Fibroblast of pulmonary artery (primary cell): ENCODE data around the gene ZSWIM4.
A peak's percentile ranks its signal among the peaks of the same experiment; 100 is the strongest.

Source experiments
- DNase-seq: peaks from one replicate; pipeline ENCODE4 v3.0.0-alpha.2; 2010; ENCODE audit warnings: low read depth
- H3K4me3 ChIP-seq: replicated peaks from 2 replicates; pipeline ENCODE4 v1.5.1; 2011; ENCODE audit warnings: low read depth, mild to moderate bottlenecking, control low read depth, low read length, moderate library complexity
- CTCF ChIP-seq: IDR thresholded peaks from 2 replicates; pipeline ENCODE4 v1.5.1; 2011; ENCODE audit warnings: mild to moderate bottlenecking, control low read depth, low read length, inconsistent platforms; ENCODE audit errors: missing control alignments

The ZSWIM4 gene

GRCh38 chr19:13864667-13865570 lies 69.7 kb downstream of the ZSWIM4 start:
- peak overlapping the region; percentile 45 for H3K4me3 ChIP-seq
- TF ChIP-seq CTCF, result no peak
- no peak for DNase-seq

DNA sequence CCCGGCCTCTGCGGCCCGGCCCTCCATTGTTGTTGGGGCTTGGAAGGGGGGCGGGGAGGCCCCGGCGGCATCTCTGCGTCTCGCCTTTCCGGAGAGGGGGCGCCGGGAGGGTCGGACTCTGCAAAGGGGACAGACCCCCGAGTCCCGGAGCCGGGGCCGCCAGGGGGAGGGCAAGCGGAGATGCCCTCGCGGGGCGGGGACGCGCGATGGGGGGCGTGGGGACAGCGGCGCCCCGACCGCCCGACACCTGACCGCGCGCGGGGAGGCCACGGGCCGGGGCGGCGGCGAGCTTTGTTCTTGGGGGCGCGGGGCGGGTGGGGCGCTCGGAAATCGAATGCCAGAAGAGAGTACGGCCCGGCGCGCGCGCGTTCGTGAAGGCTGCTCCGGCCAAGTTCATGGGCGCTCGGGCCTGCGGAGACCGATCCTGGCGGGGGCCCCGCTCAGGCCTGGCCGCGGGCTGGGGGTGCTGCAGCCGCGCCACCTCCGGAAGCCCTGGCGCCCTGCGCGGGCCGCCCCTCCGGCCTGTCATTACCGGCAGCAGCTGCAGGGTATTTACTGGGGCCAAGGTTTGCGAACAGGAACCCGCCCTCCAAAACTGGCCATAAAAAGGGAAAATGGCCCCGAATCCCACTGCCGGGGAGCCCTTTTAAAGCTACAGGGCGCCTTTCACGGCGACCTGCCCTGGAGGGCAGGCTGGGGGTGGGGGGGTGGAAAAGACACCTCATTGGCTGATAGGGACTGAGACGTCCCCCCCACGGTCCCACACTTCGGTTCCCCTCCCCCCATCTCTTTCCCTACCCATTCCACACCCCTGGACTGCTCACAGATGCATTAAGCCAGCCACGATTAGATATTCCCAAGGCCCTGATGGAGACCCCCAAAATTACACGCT lies 70.6 kb downstream of the ZSWIM4 start:
- DNase-seq, result no peak
- H3K4me3 ChIP-seq, result peak overlapping the region; percentile 45
- TF ChIP-seq CTCF, result no peak

DNA sequence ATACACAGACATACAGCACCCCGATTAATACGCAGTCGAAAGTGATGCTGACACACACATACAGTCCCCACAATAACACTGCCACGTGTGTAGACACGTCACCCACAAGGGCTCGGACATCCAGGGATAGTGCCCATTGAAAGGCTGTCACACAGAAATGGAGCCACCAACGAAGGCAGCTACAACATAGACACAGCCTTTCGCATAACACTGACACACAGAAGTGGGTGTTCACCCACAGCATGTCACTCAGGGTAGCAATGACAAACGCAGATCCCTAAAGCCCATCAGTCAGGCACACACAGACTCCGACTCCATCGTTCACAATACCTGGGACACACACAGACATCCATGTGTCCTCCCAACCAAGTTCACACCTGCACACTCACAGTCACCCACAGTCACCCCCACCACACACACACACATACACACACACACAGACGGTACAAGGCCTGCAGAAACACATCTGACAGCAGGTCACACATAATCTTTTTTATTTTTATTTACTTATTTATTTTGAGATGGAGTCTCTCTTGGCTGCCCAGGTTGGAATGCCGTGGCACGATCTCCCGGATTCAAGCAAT lies 71.3 kb downstream of the ZSWIM4 start:
- peak overlapping the region; percentile 45 for H3K4me3 ChIP-seq

DNA sequence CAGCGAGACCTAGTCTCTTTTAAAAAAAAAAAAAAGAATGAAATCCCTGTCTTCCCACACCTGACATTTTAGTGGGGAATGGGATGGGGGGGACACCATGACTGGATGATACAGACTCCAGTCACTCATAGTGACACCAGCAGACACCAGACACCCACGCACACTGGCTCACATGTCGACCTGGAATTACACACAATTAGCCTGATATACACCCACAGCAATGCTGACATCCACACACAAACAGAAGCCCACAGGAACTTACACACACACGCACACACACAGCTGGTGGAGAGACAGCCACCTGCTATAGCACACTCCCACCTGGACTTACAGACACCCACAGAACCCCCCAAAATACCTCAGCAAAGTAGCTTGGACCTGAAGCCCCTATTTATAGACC lies 73.4 kb downstream of the ZSWIM4 start:
- TF ChIP-seq CTCF, result no peak
- H3K4me3 ChIP-seq, result no peak overlapping the region
- DNase-seq, result no peak

More for the DNA sequence above, 71.3 kb downstream of the ZSWIM4 start:
- no peak for DNase-seq
- TF ChIP-seq CTCF, result no peak

- TF ChIP-seq CTCF, result no peak
- DNase-seq, result no peak
- no peak overlapping the region for H3K4me3 ChIP-seq
Observed at GRCh38 chr19:13869281-13869680, 74.0 kb downstream of the ZSWIM4 start.

DNA sequence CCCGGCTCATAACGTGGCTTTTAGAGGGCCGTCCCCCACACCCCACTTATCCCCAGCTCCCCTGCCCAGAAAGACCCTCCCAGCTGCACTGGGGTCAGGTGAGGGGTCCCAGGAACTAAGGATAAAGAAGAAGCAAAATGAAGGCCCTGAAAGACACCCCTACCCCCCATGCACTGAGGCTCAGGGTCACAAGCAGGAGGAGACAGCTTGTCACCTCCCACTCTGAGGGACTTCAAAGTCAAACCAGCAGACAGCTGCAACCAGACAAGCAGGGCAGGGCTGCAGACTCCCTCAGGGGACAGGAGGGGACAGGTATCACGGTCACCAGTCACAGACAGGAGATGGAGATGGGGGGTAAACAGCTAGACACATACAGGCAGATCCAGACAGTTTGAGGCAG lies 75.6 kb downstream of the ZSWIM4 start:
- H3K4me3 ChIP-seq, result no peak overlapping the region
- DNase-seq, result no peak
- no peak for TF ChIP-seq CTCF
